GM18499 (cell line): ENCODE measurements around the gene MLLT6.
A peak's percentile ranks its signal among the peaks of the same experiment; 100 is the strongest.

Experiments
- ATAC-seq: cut with Tn5 transposase; IDR thresholded peaks from one replicate; pipeline ENCODE4 v1.9.1; 2021; ENCODE audit warnings: moderate number of reproducible peaks; ENCODE audit not compliant: insufficient read depth, unreplicated experiment

MLLT6 gene

GRCh38 chr17:38752308-38753070, 47.4 kb downstream of the MLLT6 start, which contains the start of gene PSMB3:
Gene PSMB3 (plus strand): TSS chr17:38752741. CDS start chr17:38752827, 86 bp downstream.
- ATAC-seq, result peak; percentile 62

- no peak for ATAC-seq
Observed at GRCh38 chr17:38753071-38753506, 48.0 kb downstream of the MLLT6 start.

- ATAC-seq, result no peak
Observed at GRCh38 chr17:38761612-38762011, 56.5 kb downstream of the MLLT6 start.

DNA sequence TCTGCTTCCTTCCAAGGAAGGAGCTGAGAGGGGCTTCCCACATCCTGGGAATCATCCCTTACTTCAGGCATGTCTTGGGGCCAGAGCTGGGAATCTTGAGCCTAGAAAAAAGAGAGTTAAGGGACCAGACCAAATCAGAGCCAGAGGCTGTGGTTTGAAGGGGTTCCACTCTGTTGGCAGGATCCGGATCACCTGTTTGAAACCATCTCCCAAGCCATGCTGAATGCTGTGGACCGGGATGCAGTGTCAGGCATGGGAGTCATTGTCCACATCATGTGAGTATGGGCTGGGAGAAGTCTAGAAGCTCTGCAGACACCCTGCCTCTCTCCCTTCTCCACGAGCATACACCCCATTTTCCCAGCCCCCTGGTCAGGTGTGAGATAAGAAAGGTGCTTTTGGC, 57.2 kb downstream of the MLLT6 start:
- ATAC-seq, result no peak

- ATAC-seq, result no peak
Observed at GRCh38 chr17:38766341-38766740, 61.3 kb downstream of the MLLT6 start.

DNA sequence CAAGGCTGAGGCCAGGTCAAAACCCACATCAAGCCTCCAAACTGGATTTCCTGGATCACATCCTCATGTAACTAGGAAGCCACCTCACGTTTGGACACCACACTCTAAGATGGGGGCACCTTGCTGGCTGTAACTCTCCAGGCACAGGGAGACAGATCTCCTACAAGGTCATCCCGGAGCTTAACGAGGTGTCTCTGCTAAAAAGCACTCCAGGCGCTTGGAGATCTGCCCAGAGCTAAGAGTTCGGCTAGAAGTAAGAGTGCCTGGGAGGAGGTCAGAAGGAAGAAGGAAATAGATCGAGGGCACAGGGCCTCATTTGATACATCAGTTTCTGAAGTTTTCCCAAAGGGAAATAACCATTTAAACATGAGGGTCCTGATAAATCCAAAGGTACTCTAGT, 63.3 kb downstream of the MLLT6 start:
- ATAC-seq, result no peak

DNA sequence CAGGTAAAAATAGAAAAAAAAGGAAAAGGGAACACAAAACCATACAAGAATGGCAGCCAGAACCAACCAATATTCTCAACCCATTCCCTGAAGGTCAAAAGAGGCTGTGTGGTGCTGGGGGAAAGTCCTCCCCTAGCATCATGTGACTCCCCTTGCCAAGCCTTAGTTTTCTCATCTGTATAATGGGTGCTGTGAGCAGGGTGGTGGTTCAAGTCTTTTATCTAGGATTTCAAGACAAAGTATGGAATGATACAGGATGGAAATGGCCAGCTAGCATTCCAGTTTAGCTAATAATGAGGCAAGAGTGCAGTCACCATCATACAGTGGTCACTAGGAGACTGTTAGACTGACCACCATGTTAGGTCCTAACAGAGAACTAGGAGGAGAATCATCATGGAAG, 68.2 kb downstream of the MLLT6 start:
- no peak for ATAC-seq

DNA sequence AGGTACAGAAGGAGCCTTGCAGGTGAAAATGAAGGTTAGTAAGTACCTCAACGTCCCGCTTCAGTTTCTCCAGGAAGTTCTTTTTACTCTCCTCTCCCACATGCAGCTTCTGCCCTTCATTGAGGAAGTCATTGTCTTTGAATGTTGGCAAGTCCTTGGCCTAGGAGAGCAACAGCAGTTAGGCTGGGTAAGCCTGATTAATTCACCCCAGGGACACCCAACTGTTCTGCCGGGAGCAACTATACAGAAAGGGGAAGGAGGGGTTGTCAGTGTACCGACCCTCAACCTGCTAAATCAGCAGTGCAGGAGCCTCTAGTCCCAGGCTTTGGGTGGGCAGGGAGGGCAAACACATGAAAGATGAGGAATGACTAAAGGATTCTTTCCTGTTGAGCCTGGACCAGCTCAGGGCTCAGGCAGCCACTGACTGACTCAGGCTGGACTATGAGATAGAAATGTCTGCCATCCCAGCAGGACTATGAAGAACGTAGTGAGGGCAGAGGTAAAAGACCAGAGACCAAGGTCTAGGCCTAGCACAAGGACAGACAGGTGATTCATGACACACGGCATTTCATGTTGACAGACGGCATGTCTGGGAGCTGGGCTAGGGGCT, 72.7 kb downstream of the MLLT6 start:
- ATAC-seq, result no peak
